WTC11 (cell line): Measurements from ENCODE around the gene EWSR1. TPM values are rescaled to one million over a fixed set of nuclear protein-coding genes. Genes with fewer than 3 reads are reported as not detected.

Source experiments
- ATAC-seq: fragments of 200-7000 bp; cut with Tn5 transposase; 2 replicates; pipeline ENCODE4 v1.10.0; 2021; ENCODE audit warnings: mild to moderate bottlenecking, moderate library complexity
- CTCF ChIA-PET: fragments of 300-600 bp; sonication (Branson Sonifier 250); formaldehyde crosslinking; loops from one replicate; lab custom pipeline; 2021; ENCODE audit warnings: antibody characterized with exemption; lab: Charles Lee
- POLR2A ChIA-PET: fragments of 350-600 bp; sonication (Branson Sonifier 250); formaldehyde crosslinking; loops from one replicate; lab custom pipeline; 2021; ENCODE audit warnings: antibody characterized with exemption; lab: Charles Lee
- DNase-seq: peaks from one replicate; pipeline ENCODE4 v3.0.0; 2021; ENCODE audit warnings: low spot score
- H3K27ac Mint-ChIP-seq: 2 replicates; pipeline ENCODE4 v1.8.0; 2021; ENCODE audit warnings: mixed read lengths
- H3K27me3 Mint-ChIP-seq: 2 replicates; pipeline ENCODE4 v1.8.0; 2021; ENCODE audit warnings: low read depth, mild to moderate bottlenecking, moderate library complexity, mixed read lengths
- H3K36me3 Mint-ChIP-seq: 2 replicates; pipeline ENCODE4 v1.8.0; 2021; ENCODE audit warnings: mixed read lengths
- H3K4me1 Mint-ChIP-seq: 2 replicates; pipeline ENCODE4 v1.8.0; 2022; ENCODE audit warnings: mixed read lengths
- H3K4me3 Mint-ChIP-seq: 2 replicates; pipeline ENCODE4 v1.8.0; 2021; ENCODE audit warnings: mild to moderate bottlenecking, moderate library complexity, mixed read lengths
- H3K9me3 Mint-ChIP-seq: 2 replicates; pipeline ENCODE4 v1.8.0; 2021; ENCODE audit warnings: mixed read lengths
- AFF4 ChIP-seq: sonication (generic); formaldehyde crosslinking; IDR thresholded peaks from 2 replicates; pipeline ENCODE4 v1.8.1; 2023; ENCODE audit warnings: mild to moderate bottlenecking, missing genetic modification reagents, borderline replicate concordance
- ATF2 ChIP-seq: sonication (generic); formaldehyde crosslinking; IDR thresholded peaks from 2 replicates; pipeline ENCODE4 v1.8.1; 2022; ENCODE audit warnings: low read depth, missing genetic modification reagents, borderline replicate concordance
- E2F1 ChIP-seq: sonication (generic); formaldehyde crosslinking; IDR thresholded peaks from 2 replicates; pipeline ENCODE4 v1.8.0; 2022; ENCODE audit warnings: mild to moderate bottlenecking, missing genetic modification reagents
- ELF4 ChIP-seq: sonication (generic); formaldehyde crosslinking; IDR thresholded peaks from 2 replicates; pipeline ENCODE4 v1.8.1; 2022; ENCODE audit warnings: low read depth, mild to moderate bottlenecking, moderate library complexity, missing genetic modification reagents
- ERG ChIP-seq: fragments of 250-450 bp; sonication (Bioruptor Pico); IDR thresholded peaks from 2 replicates; pipeline ENCODE4 v1.8.0; 2021; ENCODE audit warnings: mild to moderate bottlenecking
- GTF2I ChIP-seq: fragments of 250-450 bp; sonication (Bioruptor Pico); conservative IDR thresholded peaks from 2 replicates; pipeline ENCODE4 v1.4.0; 2021; ENCODE audit warnings: mild to moderate bottlenecking
- HMGXB4 ChIP-seq: sonication (generic); formaldehyde crosslinking; IDR thresholded peaks from 2 replicates; pipeline ENCODE4 v1.8.1; 2023; ENCODE audit warnings: mild to moderate bottlenecking, moderate library complexity, missing genetic modification reagents
- IRF1 ChIP-seq: sonication (generic); formaldehyde crosslinking; IDR thresholded peaks from 2 replicates; pipeline ENCODE4 v1.8.0; 2023; ENCODE audit warnings: missing genetic modification reagents
- JAZF1 ChIP-seq: fragments of 250-450 bp; sonication (Bioruptor Pico); IDR thresholded peaks from 2 replicates; pipeline ENCODE4 v1.9.0; 2021; ENCODE audit warnings: moderate library complexity, mild to moderate bottlenecking, inconsistent platforms
- MXD4 ChIP-seq: fragments of 250-450 bp; sonication (Bioruptor Pico); IDR thresholded peaks from 2 replicates; pipeline ENCODE4 v1.8.0; 2021; ENCODE audit warnings: mild to moderate bottlenecking, moderate library complexity, borderline replicate concordance
- NR2C2 ChIP-seq: sonication (generic); formaldehyde crosslinking; IDR thresholded peaks from 2 replicates; pipeline ENCODE4 v1.8.0; 2022; ENCODE audit warnings: mild to moderate bottlenecking, missing genetic modification reagents
- PREB ChIP-seq: sonication (generic); formaldehyde crosslinking; IDR thresholded peaks from 2 replicates; pipeline ENCODE4 v1.8.1; 2022; ENCODE audit warnings: mild to moderate bottlenecking, missing genetic modification reagents, moderate library complexity, borderline replicate concordance
- SMAD4 ChIP-seq: sonication (generic); formaldehyde crosslinking; IDR thresholded peaks from 2 replicates; pipeline ENCODE4 v1.8.0; 2022; ENCODE audit warnings: mild to moderate bottlenecking, missing genetic modification reagents
- SP1 ChIP-seq: sonication (generic); formaldehyde crosslinking; conservative IDR thresholded peaks from 2 replicates; pipeline ENCODE4 v1.8.1; 2022; ENCODE audit warnings: missing genetic modification reagents
- ZBTB43 ChIP-seq: sonication (generic); formaldehyde crosslinking; IDR thresholded peaks from 2 replicates; pipeline ENCODE4 v1.8.1; 2023; ENCODE audit warnings: mild to moderate bottlenecking, missing genetic modification reagents
- ZNF138 ChIP-seq: sonication (generic); formaldehyde crosslinking; conservative IDR thresholded peaks from 2 replicates; pipeline ENCODE4 v1.8.1; 2022; ENCODE audit warnings: mild to moderate bottlenecking, moderate library complexity, missing genetic modification reagents
- ZNF219 ChIP-seq: sonication (generic); formaldehyde crosslinking; IDR thresholded peaks from 2 replicates; pipeline ENCODE4 v1.8.0; 2023; ENCODE audit warnings: missing genetic modification reagents, mild to moderate bottlenecking, borderline replicate concordance
- ZNF232 ChIP-seq: sonication (generic); formaldehyde crosslinking; IDR thresholded peaks from 2 replicates; pipeline ENCODE4 v1.8.0; 2022; ENCODE audit warnings: mild to moderate bottlenecking, missing genetic modification reagents
- total RNA-seq: library from RNA; stranded (reverse); gene quantifications from 3 replicates; pipeline ENCODE4 v1.2.3, GENCODE V29; 2021

Gene EWSR1
- total RNA-seq, 1 experiment from 2014 or later: 377 TPM

- TF ChIP-seq IRF1: no peak
These were observed 2.6 kb downstream of the EWSR1 start (continued) for GRCh38 chr22:29270475-29271271.

- POLR2A ChIA-PET: no interaction called here
- Mint-ChIP-seq H3K36me3 (peaks cover 83% of the 10 kb centered on the region), H3K4me1 (peaks cover 35% of the 10 kb centered on the region), H3K27ac (no peak overlapping the region), H3K27me3 (peaks cover 4% of the 10 kb centered on the region), H3K9me3 (no peaks in the 10 kb centered on the region), H3K4me3 (no peak overlapping the region)
- DNase-seq (no peak), ATAC-seq (no peak)
- no peak for TF ChIP-seq ZNF138 (CRISPR knock-in tag)
- no peak for TF ChIP-seq NR2C2 (CRISPR knock-in tag)
- no peak for TF ChIP-seq ZNF232 (CRISPR knock-in tag)
- no peak for TF ChIP-seq ATF2 (CRISPR knock-in tag)
- no peak for TF ChIP-seq ZBTB43 (CRISPR knock-in tag)
- no peak for TF ChIP-seq MXD4 (CRISPR knock-in tag)
- no peak for TF ChIP-seq SP1 (CRISPR knock-in tag)
- TF ChIP-seq JAZF1 (CRISPR knock-in tag): no peak
- no peak for TF ChIP-seq PREB (CRISPR knock-in tag)
- TF ChIP-seq HMGXB4 (CRISPR knock-in tag): no peak
- no peak for TF ChIP-seq AFF4 (CRISPR knock-in tag)
- no peak for TF ChIP-seq ELF4 (CRISPR knock-in tag)
- TF ChIP-seq ZNF219 (CRISPR knock-in tag): no peak
- no peak for TF ChIP-seq GTF2I (CRISPR knock-in tag)
- no peak for TF ChIP-seq ERG (CRISPR knock-in tag)
- no peak for TF ChIP-seq E2F1 (CRISPR knock-in tag)
- no peak for TF ChIP-seq SMAD4 (CRISPR knock-in tag)
- CTCF ChIA-PET: no interaction called here
These were observed 4.6 kb downstream of the EWSR1 start for GRCh38 chr22:29272624-29273023.
